A549 (cell line): ENCODE measurements around the gene CHD6.

Source experiments
- CTCF ChIP-seq: fragments of >200 bp; sonication (Bioruptor Twin); formaldehyde crosslinking; IDR thresholded peaks from 3 replicates; pipeline ENCODE4 v1.5.1; 2016
- EP300 ChIP-seq, 2 experiments: fragments of >200 bp; sonication (Bioruptor Twin); formaldehyde crosslinking; IDR thresholded peaks; 2 replicates in 1 of 2; 3 replicates in 1 of 2; pipeline ENCODE4 v1.6.1; 2016 to 2017
- NR3C1 ChIP-seq: fragments of >200 bp; sonication (Bioruptor Twin); formaldehyde crosslinking; IDR thresholded peaks from 3 replicates; pipeline ENCODE4 v1.6.1; 2017

DNA sequence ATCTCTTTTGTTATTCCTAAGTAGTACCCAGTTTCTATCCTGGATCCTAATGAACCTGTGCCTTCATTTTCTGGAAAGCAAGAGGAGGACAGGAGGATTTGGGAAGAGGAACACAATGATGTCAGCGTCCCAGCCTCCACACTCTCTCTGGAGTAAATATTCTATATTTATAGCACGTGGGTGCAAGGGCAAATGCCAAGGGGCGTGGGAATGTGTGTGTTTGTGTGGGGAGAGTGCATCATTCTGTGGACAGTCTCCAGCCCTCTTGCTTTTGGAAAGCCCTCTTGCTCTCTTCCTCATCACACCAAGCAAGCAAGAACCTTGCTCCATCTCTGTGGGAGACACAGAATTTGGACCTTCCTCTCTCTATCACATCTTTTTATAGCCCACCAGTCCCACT lies 148.3 kb downstream of the CHD6 start:
- no peak for TF ChIP-seq NR3C1
- no peak for TF ChIP-seq EP300 (IDR thresholded peaks at IDR 0.05)
- TF ChIP-seq CTCF, result no peak
